HAP-1 (cell line): Measurements from ENCODE around the gene WLS.
"Not testable (repeated sequence)": the region's sequence is repeated elsewhere in the genome, so short reads cannot be mapped to it uniquely, and the experiment has no call there.

Experiments used
- DNase-seq, 2 experiments: peaks; one replicate each; pipeline ENCODE4 v3.0.0-alpha.2; 2016 to 2020; ENCODE audit warnings: low spot score in 2 of 2
- H3K27me3 ChIP-seq: fragments of 250-450 bp; sonication (Bioruptor Pico); 2 replicates; pipeline ENCODE4 v1.5.1; 2020; ENCODE audit warnings: low read depth, mild to moderate bottlenecking, moderate library complexity
- H3K36me3 ChIP-seq: fragments of 250-450 bp; sonication (Bioruptor Pico); replicated peaks from 2 replicates; pipeline ENCODE4 v1.5.1; 2020; ENCODE audit warnings: mild to moderate bottlenecking
- H3K4me1 ChIP-seq: fragments of 250-450 bp; sonication (Bioruptor Pico); 2 replicates; pipeline ENCODE4 v1.5.1; 2020; ENCODE audit warnings: mild to moderate bottlenecking
- H3K4me3 ChIP-seq: fragments of 250-450 bp; sonication (Bioruptor Pico); 2 replicates; pipeline ENCODE4 v1.5.1; 2020; ENCODE audit warnings: mild to moderate bottlenecking, moderate library complexity
- H3K9me3 ChIP-seq: fragments of 250-450 bp; sonication (Bioruptor Pico); 2 replicates; pipeline ENCODE4 v1.5.1; 2020; ENCODE audit warnings: mild to moderate bottlenecking, moderate library complexity
- in situ Hi-C: fragments of 300-500 bp; cut with MboI; formaldehyde crosslinking; loops from 3 replicates; pipeline ENCODE4 v1.14.3; 2020; ENCODE audit warnings: low sequenced_read_pairs, inconsistent platforms, mixed read lengths

Gene WLS

GRCh38 chr1:68180441-68181164, 51.7 kb downstream of the WLS start:
- Histone ChIP-seq H3K4me1 (no peaks in the 10 kb centered on the region), H3K27me3 (no peaks in the 10 kb centered on the region), H3K4me3 (no peak overlapping the region), H3K36me3 (no peaks in the 10 kb centered on the region), H3K9me3 (no peaks in the 10 kb centered on the region)
- DNase-seq: no peak
- in situ Hi-C loops: no loop called here

- DNase-seq: no peak
- in situ Hi-C loops: no loop called here
- Histone ChIP-seq H3K36me3 (no peaks in the 10 kb centered on the region), H3K4me1 (peaks cover 8% of the 10 kb centered on the region), H3K9me3 (no peaks in the 10 kb centered on the region), H3K27me3 (no peaks in the 10 kb centered on the region), H3K4me3 (no peak overlapping the region)
Observed at GRCh38 chr1:68178821-68179490, 53.4 kb downstream of the WLS start.

- DNase-seq: no peak
- Histone ChIP-seq H3K4me1 (peaks cover 13% of the 10 kb centered on the region), H3K27me3 (no peaks in the 10 kb centered on the region), H3K36me3 (no peaks in the 10 kb centered on the region), H3K9me3 (no peaks in the 10 kb centered on the region), H3K4me3 (no peak overlapping the region)
- in situ Hi-C loops: no loop called here
Observed at GRCh38 chr1:68175621-68176398, 56.5 kb downstream of the WLS start.

- DNase-seq: no peak
- in situ Hi-C loops: no loop called here
- no peak overlapping the region for H3K4me3 ChIP-seq
- no peaks in the 10 kb centered on the region for H3K36me3 ChIP-seq
- H3K9me3 ChIP-seq: no peaks in the 10 kb centered on the region
- H3K4me1 ChIP-seq: peaks cover 13% of the 10 kb centered on the region
- H3K27me3 ChIP-seq: no peaks in the 10 kb centered on the region
Observed at GRCh38 chr1:68174738-68175113, 57.6 kb downstream of the WLS start.

GRCh38 chr1:68173936-68174737, 58.2 kb downstream of the WLS start:
- H3K4me3 ChIP-seq: no peak overlapping the region
- H3K27me3 ChIP-seq: no peaks in the 10 kb centered on the region
- peak; percentile 24 to 51 for DNase-seq
- H3K9me3 ChIP-seq: no peaks in the 10 kb centered on the region
- no peaks in the 10 kb centered on the region for H3K36me3 ChIP-seq
- in situ Hi-C loops: no loop called here
- peaks cover 13% of the 10 kb centered on the region for H3K4me1 ChIP-seq

- in situ Hi-C loops: no loop called here
Observed at GRCh38 chr1:68173283-68173935, 58.9 kb downstream of the WLS start.

GRCh38 chr1:68171795-68172194, 60.5 kb downstream of the WLS start:
- H3K36me3 ChIP-seq, H3K9me3 ChIP-seq, H3K27me3 ChIP-seq, DNase-seq, in situ Hi-C loops, H3K4me3 ChIP-seq: not testable (repeated sequence)
- peaks cover 13% of the 10 kb centered on the region for H3K4me1 ChIP-seq

More at GRCh38 chr1:68173283-68173935, 58.9 kb downstream of the WLS start:
- Histone ChIP-seq H3K36me3 (no peaks in the 10 kb centered on the region), H3K4me1 (peaks cover 13% of the 10 kb centered on the region), H3K9me3 (no peaks in the 10 kb centered on the region), H3K27me3 (no peaks in the 10 kb centered on the region), H3K4me3 (no peak overlapping the region)
- no peak for DNase-seq

GRCh38 chr1:68168545-68169171, 63.7 kb downstream of the WLS start:
- peaks cover 2% of the 10 kb centered on the region for H3K4me1 ChIP-seq
- DNase-seq: no peak
- H3K27me3 ChIP-seq: no peaks in the 10 kb centered on the region
- H3K36me3 ChIP-seq: no peaks in the 10 kb centered on the region
- no peak overlapping the region for H3K4me3 ChIP-seq
- in situ Hi-C loops: no loop called here
- no peaks in the 10 kb centered on the region for H3K9me3 ChIP-seq

GRCh38 chr1:68167211-68167610, 65.1 kb downstream of the WLS start:
- Histone ChIP-seq H3K36me3 (no peaks in the 10 kb centered on the region), H3K4me3 (no peak overlapping the region), H3K27me3 (no peaks in the 10 kb centered on the region), H3K4me1 (no peaks in the 10 kb centered on the region), H3K9me3 (no peaks in the 10 kb centered on the region)
- no peak for DNase-seq
- in situ Hi-C loops: no loop called here

GRCh38 chr1:68166348-68166747, 66.0 kb downstream of the WLS start:
- Histone ChIP-seq H3K4me3 (no peak overlapping the region), H3K9me3 (no peaks in the 10 kb centered on the region), H3K27me3 (no peaks in the 10 kb centered on the region), H3K36me3 (no peaks in the 10 kb centered on the region), H3K4me1 (no peaks in the 10 kb centered on the region)
- no peak for DNase-seq
- in situ Hi-C loops: no loop called here

GRCh38 chr1:68165665-68166064, 66.7 kb downstream of the WLS start:
- in situ Hi-C loops: no loop called here

GRCh38 chr1:68164918-68165317, 67.4 kb downstream of the WLS start:
- H3K27me3 ChIP-seq: no peaks in the 10 kb centered on the region
- peaks cover 8% of the 10 kb centered on the region for H3K4me1 ChIP-seq
- no peaks in the 10 kb centered on the region for H3K9me3 ChIP-seq
- H3K36me3 ChIP-seq: no peaks in the 10 kb centered on the region
- no peak overlapping the region for H3K4me3 ChIP-seq
- no peak for DNase-seq
- in situ Hi-C loops: no loop called here

More at GRCh38 chr1:68165665-68166064, 66.7 kb downstream of the WLS start:
- Histone ChIP-seq H3K27me3 (no peaks in the 10 kb centered on the region), H3K36me3 (no peaks in the 10 kb centered on the region), H3K9me3 (no peaks in the 10 kb centered on the region), H3K4me3 (no peak overlapping the region), H3K4me1 (peaks cover 4% of the 10 kb centered on the region)
- DNase-seq: no peak

- DNase-seq: no peak
- Histone ChIP-seq H3K27me3 (no peaks in the 10 kb centered on the region), H3K9me3 (no peaks in the 10 kb centered on the region), H3K4me3 (no peak overlapping the region), H3K4me1 (peaks cover 8% of the 10 kb centered on the region), H3K36me3 (no peaks in the 10 kb centered on the region)
- in situ Hi-C loops: no loop called here
Observed at GRCh38 chr1:68163220-68163619, 69.1 kb downstream of the WLS start.
